Activated CD8-positive, alpha-beta memory T cell treated with anti-CD3 and anti-CD28 coated beads, Interleukin-2, amount 50 U/mL, for 1 hour (primary cell): Measurements from ENCODE around the gene KEAP1.
"Not testable (repeated sequence)": the region's sequence is repeated elsewhere in the genome, so short reads cannot be mapped to it uniquely, and the experiment has no call there.

Source experiments
- DNase-seq: peaks from one replicate; pipeline ENCODE4 v3.0.0-alpha.2; 2020; ENCODE audit errors: extremely low read depth

The KEAP1 gene

DNA sequence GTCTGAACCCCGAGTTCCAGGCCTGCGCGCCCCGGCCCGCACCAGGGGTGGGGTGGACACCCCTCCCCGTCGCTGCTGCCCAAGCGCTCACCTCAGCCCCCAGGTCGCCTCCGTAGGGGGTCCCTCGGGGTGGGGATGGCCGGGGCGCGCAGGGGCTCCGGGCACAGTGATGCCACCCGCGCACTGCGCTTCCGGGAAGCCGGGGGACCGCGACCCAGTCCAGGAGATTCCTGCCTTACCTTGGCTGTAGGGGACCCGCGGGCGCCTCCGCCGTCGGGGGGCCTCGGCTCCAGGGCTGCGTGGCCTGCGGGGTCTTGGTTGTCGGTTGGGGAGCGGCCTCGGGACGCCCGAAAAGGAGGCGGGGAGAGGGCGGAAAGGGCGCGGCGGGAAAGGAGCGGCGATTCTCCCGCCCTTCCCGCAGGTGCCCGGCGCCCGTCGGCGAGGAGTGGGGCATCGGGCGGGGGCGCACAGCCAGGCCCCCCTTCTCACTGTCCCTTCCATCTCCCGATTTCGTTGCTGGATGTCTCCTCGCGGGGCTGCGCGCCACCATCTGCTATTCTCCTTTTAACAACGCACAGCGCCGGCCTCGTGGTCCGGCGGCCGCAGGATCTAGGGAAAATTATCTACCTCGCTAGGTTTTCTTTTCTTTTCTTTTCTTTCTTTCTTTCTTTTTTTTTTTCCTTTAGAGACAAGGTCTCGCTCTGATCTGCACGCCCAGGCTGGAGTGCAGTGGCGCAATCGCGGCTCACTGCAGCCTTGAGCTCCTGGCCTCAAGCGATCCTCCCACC is at the start of gene KEAP1:
Gene KEAP1, minus strand, starts transcription at position 355 of the 788 bp plus-strand sequence. CDS start 3,323 bp downstream, outside the sequence.
- no peak for DNase-seq

DNA sequence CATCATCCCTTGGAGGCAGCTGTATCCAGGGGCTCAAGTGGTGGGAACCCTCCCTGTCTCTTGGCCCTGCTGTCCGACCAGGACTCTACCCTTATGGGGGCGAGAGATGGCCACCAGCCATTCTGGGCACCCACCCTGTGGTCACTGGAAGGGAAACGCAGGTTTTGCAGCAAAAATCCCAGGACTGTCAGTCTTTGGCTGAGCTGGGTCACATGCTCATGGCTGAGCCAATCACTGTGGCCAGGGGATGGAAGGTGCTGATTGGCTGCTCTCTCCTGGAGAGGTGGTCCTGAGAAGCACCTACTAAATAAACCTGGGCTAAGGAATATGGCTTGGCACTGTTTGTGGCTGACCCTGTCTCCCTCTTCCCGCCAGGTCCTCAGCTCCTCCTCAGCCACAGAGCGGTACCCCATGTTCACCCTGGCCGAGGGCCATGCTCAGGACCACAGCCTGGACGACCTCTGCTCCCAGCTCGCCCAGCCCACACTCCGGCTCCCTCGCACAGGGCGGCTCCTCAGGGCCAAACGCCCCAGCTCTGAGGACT is 49.4 kb upstream of the KEAP1 start:
- DNase-seq: no peak

DNA sequence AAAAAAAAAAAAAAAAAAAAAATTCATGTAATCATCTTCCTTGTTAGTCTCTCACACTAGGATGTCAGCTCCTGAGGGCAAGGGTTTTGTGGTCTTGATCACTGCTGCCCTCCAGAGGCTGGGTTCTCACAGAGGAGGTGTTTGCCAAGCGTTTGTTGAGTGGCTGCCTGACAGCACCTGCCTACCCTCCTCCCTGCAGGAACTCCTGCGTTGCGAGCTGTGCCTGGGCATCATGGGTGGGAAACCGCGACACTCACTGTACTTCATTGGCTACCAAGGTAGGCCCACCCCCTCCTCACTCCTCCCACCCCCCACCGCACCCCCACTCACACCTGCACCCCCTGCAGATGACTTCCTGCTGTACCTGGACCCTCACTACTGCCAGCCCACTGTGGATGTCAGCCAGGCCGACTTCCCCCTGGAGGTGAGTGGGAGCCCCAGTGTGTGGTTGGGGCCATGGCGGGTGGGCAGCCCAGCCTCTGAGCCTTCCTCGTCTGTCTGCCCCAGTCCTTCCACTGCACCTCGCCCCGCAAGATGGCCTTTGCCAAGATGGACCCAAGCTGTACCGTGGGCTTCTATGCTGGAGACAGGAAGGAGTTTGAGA is 48.6 kb upstream of the KEAP1 start:
- no peak for DNase-seq

DNA sequence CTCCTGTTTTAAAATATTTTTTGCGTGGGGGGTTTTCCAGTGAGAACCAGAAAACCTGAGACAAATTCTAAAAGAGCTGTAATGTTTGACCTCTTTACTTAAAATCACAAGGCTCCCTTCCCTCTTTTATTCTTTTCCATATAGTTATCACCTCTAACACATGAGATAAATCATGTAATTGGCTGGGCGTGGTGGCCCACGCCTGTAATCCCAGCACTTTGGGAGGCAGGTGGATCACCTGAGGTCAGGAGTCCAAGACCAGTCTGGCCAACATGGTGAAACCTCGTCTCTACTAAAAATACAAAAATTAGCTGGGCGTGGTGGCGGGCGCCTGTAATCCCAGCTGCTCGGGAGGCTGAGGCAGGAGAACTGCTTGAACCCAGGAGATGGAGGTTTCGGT is 47.9 kb upstream of the KEAP1 start:
- DNase-seq: not testable (repeated sequence)

DNA sequence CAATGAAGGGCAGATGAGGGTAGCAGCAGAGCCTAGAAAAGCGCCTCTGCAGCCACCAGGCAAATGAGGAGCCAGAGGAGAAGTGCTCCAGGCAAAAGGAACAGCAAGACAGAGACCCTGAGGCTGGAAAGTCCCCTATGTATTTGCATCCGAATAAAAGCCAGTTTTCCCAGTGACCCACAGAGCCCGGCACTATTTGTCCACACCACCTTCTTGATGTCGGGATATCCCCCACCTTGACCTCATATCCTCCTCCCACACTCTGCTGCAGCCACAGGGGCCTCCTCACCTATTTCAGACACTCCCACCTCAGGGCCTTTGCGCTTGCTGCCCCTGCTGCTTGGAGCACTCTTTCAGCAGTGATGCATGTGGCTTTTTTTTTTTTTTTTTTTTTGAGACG is 47.2 kb upstream of the KEAP1 start:
- no peak for DNase-seq

DNA sequence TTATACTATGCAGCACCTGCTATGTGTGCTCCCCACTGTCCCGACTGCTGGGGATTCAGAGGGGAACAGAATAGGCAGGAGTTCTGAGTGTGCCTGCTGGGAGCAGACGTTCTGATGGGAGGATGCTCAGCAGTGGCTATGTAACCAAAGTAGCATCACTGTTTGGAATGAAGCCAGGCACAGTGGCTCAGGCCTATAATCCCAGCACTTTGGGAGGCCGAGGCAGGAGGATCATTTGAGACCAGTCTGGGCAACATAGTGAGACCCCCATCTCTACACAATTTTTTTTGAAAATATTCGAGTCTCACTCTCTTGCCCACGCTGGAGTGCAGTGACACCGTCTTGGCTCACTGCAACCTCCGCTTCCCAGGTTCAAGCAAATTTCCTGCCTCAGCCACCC is 46.6 kb upstream of the KEAP1 start:
- no peak for DNase-seq

DNA sequence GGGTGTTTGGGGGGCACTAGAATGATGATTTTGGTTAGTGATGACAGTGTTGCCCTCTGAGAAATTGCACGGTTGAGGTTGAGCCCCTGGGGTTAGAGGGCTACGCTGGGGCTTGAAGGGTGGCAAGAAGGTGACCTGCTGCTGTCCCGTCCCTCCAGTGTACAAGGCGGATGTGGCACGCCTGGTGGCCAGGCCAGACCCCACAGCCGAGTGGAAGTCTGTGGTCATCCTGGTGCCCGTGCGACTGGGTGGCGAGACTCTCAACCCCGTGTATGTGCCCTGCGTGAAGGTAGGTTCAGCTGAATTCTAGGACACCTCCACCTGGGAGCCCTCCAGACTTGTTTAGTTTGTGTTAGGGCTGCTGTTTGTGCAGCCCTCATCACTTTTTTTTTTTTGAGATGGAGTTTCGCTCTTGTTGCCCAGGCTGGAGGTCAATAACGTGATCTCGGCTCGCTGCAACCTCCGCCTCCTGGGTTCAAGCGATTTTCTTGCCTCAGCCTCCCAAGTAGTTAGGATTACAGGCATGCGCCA is 45.7 kb upstream of the KEAP1 start:
- no peak for DNase-seq

DNA sequence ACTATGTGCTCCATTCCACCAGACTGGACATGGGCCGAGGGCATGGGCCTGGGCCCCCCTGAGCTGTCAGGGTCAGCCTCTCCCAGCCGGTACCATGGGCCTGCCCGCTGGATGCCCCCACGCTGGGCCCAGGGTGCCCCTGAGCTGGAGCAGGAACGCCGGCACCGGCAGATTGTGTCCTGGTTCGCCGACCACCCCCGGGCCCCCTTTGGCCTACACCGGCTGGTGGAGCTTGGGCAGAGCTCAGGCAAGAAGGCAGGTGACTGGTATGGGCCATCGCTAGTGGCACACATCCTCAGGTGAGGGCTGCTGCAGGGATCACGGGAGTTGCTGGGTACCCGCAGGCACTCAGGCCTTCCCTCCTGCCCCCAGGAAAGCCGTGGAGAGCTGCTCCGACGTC is 43.7 kb upstream of the KEAP1 start:
- DNase-seq: no peak

DNA sequence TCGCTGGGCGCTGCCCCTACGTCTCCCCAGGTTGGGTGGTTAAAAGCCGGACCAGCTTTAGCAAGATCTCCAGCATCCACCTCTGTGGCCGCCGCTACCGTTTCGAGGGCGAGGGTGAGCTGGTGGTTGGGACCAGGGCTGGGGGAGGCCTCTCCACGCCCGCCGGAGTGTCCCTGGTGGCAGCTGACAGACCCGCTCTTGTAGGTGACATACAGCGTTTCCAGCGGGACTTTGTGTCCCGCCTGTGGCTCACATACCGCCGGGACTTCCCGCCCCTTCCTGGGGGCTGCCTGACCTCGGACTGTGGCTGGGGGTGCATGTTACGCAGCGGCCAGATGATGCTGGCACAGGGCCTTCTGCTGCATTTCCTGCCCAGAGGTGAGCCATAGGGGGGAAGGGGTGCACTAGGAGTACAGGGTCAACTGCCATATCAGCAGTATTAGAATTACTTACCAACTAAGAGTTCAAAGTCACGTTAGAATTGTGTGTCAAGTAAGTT is 41.6 kb upstream of the KEAP1 start:
- DNase-seq: no peak

DNA sequence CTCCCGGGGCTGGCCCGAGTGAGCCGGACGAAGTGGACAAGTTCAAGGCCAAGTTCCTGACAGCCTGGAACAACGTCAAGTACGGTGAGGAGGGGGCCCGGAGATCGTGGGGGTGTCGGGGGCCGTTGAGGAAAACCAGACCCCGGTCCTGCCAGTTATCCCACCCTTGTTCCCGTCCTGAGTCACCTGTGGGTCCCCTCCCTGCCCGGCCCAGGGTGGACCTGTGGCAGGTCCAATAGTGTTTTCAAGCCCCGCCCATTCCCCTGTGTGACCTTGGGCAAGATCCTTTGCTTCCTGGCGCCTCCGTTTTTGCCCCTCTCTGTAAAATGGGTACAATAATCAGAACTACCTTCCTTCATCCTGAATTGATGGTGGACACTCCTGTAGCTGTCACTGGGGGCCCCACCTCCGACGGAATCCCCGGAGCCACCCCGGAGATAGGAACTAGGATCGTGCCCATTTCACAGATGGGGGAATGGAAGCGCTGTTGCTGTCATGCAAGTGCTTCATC is 41.1 kb upstream of the KEAP1 start:
- no peak for DNase-seq

DNA sequence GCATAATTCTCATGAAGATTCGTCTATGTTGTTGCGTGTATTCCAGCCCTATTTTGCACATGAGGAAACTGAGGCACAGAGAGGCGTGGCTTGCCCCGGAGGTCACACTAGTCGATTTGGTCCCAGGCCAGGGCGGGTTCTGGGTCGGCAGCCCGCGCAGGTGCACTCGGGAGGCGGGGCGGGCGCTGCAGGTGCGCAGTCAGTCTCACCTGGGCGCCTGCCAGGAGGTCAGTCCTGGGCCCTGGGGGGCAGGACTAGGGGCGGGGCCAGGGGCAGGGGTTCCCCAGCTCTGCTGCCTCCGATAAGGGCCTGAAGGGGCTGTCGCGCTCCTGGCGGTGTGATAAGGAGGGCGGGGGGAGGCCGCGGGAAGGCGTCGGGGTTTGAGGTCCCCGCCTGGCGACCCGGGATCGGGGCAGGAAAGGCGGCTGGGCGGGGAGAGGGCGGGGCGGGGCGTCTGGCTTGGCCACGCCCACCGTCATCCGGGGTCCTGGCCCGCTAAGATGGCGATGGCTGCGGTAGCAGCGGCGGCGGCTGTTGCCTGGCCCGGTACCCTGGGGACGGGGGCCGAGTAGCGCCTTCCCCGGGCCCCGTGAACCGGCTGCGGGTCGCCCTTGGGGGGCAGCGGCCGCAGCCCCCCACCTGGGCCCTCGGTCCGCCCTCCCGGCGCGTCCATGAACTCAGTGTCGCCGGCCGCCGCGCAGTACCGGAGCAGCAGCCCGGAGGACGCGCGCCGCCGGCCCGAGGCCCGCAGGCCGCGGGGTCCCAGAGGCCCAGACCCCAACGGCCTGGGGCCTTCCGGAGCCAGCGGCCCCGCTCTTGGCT is 40.5 kb upstream of the KEAP1 start, which contains the start of gene ATG4D:
Gene ATG4D, plus strand, starts transcription at position 485 of the 822 bp plus-strand sequence. Its CDS starts 187 bp downstream, at position 672.
- peak; percentile 58 for DNase-seq

DNA sequence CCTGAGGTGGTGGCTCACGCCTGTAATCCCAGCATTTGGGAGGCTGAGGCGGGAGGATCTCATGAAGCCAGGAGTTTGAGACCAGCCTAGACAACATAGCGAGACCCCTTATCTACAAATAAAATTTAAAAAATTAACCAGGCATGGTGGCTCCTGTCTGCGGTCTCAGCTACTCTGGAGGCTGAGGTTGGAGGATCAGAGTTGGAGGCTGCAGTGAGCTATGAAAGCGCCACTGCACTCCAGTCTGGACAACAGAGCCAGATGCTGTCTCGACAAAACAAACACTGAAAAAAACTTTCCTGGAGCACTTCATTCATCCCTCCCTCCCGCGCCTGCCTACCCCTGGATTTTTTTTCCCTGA is 39.9 kb upstream of the KEAP1 start:
- DNase-seq: no peak

DNA sequence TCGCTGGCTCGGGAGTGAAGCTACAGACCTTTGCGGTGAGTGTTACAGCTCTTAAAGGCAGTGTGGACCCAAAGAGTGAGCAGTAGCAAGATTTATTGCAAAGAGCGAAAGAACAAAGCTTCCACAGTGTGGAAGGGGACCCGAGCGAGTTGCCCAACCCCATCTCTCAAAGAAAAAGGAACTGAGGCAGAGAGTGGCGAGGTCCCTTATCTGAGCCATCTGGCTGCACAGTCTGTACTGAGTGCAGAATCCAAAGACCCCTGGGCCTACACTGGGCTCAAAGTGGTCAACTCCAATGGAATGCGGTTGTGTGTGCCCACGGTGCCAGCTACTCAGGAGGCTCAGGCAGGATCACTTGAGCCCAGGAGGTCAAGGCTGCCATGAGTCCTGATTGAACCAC is 35.9 kb upstream of the KEAP1 start:
- not testable (repeated sequence) for DNase-seq

DNA sequence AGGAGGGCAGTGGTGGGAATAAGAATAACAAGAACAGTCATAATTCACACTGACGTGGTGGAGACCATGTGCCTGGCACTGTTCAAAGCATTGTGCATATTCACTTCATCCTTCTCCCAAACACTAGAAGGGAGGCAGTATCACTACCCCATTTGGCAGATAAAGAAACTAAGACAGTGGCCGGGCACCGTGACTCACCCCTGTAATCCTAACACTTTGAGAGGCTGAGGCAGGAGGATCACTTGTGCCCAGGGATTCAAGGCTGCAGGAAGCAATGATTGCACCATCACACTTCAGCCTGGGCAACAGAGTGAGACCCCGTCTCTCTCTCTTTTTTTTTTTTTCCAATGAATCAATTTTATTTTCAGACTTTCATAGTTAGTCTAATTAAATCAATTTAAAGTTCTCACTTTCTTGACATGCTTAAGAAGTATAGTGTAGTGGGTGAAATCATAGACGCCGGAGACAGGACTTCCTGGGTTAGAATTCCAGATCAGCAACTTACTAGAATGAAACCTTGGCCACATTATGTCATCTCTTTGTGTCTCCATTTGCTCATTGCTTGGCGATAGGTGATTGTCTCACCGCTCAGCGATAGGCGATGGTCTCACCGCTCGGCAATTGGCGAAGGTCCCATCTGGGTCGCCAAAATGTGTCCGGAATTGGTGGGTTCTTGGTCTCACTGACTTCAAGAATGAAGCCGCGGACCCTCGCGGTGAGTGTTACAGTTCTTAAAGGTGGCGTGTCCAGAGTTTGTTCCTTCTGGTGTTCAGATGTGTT is 35.2 kb upstream of the KEAP1 start:
- DNase-seq: no peak

DNA sequence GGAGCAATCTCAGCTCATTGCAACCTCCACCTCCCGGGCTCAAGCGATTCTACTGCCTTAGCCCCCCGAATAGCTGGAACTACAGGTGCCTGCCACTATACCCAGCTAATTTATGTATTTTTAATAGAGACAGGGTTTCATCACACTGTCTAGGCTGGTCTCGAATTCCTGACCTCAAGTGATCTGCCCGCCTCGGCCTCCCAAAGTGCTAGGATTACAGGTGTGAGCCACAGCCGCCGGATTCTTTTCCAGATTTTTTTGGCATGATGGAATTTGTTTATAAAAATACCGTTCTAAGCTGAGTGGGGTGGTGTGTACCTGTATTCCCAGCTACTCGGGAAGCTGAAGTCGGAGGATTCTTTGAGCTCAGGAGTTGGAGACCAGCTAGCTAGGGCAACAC is 34.5 kb upstream of the KEAP1 start:
- DNase-seq: no peak

DNA sequence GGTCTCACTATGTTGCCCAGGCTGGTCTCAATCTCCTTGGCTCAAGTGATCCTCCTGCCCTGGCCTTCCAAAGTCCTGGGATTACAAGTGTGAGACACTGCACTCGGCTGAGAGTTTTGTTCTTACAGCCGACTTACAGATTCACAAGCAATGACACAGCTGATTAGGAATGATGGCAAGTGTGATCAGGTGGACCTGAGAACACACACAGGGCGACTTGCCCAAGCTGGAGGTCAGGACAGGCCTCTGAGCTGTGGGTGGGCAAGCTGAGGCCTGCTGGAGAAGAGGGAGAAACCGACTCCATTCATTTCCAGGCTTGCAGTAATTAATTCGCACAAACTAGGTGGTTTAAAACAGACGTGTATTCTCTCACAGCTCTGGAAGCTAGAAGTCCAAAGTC is 32.5 kb upstream of the KEAP1 start:
- DNase-seq: no peak

DNA sequence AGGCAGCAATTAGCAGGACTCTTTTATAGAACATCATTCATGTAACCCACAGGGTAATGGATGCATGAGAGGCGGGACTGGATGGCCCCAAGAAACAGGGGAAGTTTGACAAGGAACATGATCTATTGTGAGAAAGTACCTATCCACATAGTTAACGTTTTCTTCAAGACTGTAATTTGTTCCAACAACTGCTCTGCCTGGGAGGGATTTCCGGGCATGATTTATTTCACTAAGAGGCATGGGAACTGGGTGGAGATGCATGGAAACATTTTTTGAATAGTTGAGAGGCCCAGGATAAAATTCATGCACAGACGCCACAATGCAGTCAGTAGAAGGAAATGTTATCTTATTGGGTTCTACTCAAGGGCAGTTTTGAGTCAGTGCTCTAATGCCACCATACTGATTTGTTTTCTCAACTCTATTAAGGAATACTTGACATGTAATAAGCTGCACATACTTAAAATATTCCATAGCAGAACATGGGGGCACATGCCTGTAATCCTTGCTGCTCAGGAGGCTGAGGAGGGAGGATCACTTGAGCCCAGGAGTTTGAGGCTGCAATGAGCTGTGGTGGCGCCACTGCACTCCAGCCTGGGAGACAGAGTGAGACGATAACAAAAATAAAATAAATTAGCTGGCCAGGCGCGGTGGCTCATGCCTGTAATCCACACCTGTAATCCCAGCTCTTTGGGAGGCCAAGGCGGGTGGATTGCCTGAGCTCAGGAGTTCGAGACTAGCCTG is 30.7 kb upstream of the KEAP1 start:
- DNase-seq: no peak

DNA sequence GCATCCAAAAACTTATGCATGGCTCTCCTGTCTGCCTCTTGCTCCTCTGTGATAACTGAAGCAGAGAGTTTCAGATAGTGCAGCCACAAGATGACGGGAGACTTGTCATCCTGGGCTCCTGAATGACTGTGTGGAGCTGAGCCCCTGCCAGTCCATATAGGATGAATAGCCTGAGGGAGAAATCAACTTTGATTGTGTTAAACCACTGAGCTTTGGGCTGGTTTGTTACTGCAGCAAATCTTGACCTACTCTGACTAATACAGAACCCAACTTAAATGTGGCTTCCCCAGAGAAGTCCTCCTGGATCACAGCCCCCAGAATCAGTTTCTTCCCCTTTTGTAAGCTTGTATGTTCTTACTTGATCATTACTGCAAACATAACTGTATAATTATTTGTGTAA is 29.3 kb upstream of the KEAP1 start:
- no peak for DNase-seq

DNA sequence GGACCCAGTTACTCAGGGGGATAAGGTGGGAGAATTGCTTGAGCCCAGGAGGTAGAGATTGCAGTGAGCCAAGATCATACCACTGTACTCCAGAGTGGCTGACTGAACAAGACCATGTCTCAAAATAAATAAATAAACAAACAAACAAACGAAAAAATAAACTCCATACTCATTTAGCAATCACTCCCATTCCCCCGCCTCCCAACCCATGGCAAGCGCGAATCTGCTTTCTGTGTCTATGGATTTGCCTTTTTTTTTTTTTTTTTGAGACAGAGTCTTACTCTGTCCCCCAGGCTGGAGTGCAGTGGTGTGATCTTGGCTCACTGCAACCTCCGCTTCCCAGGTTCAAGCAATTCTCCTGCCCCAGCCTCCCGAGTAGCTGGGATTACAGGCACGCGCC is 23.7 kb upstream of the KEAP1 start:
- DNase-seq: not testable (repeated sequence)

DNA sequence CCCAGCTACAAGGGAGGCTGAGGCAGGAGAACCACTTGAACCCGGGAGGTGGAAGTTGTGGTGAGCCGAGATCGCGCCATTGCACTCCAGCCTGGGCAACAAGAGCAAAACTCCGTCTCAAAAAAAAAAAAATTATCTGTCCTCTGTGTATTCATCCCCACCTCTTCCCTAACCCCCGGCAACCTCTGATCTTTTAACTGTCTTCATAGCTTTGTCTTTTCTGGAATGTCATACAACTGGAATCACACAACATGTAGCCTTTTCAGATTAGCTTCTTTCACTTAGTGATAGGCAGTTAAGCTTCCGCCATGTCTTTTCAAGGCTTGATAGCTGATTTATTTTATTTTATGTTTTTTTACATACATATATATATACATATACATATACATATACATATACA is 22.5 kb upstream of the KEAP1 start:
- DNase-seq: no peak
